ENCODE measurements around the gene MYORG. TPM values are rescaled to one million over a fixed set of nuclear protein-coding genes. Genes with fewer than 3 reads are reported as not detected.
"Not testable (repeated sequence)": the region's sequence is repeated elsewhere in the genome, so short reads cannot be mapped to it uniquely, and the experiment has no call there.

The MYORG gene
- total RNA-seq, 2 donors from 2014 or later, result 1.1 to 4.6 TPM

GRCh38 chr9:34369636-34370035 lies 7.1 kb downstream of the MYORG start:
- Mint-ChIP-seq H3K4me3 (no peak overlapping the region), H3K36me3 (no peaks in the 10 kb centered on the region)
- ATAC-seq, result no peak

GRCh38 chr9:34368796-34369195 lies 7.9 kb downstream of the MYORG start:
- DNase-seq (ENCODE audit: low spot score); H3K9me3 Mint-ChIP-seq; H3K27ac Mint-ChIP-seq; ATAC-seq; H3K4me3 Mint-ChIP-seq; H3K27me3 Mint-ChIP-seq; H3K36me3 Mint-ChIP-seq: not testable (repeated sequence)
- H3K4me1 Mint-ChIP-seq (ENCODE audit: low read depth in 2 of 2), result peaks cover 0 to 11% of the 10 kb centered on the region in 2 donors

More at GRCh38 chr9:34369636-34370035, 7.1 kb downstream of the MYORG start:
- no peaks in the 10 kb centered on the region for H3K9me3 Mint-ChIP-seq
- H3K27me3 Mint-ChIP-seq, result no peaks in the 10 kb centered on the region
- peaks cover 0 to 7% of the 10 kb centered on the region in 2 donors for H3K4me1 Mint-ChIP-seq (ENCODE audit: low read depth in 2 of 2)
- no peak for DNase-seq (ENCODE audit: low spot score)
- H3K27ac Mint-ChIP-seq, result no peak overlapping the region

DNA sequence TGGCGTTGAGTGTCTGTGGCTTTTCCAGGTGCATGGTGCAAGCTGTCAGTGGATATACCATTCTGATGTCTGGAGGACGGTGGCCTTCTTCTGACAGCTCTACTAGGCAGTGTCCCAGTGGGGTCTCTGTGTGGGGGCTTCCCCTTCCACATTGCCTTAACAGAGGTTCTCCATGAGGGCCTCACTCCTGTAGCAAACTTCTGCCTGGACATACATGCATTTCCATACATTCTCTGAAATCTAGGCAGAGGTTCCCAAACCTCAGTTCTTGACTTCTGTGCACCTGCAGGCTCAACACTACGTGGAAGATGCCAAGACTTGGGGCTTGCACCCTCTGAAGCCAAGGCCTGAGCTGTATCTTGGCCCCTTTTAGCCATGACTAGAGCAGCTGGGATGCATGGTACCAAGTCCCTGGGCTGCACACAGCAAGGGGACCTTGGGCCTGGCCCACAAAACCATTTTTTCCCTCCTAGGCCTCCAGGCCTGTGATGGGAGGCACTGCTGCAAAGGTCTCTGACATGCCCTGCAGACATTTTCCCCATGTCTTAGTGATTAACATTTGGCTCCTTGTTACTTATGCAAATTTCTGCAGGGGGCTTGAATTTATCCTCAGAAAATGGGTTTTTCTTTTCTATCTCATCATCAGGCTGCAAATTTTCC lies 8.8 kb downstream of the MYORG start:
- not testable (repeated sequence) for H3K27me3 Mint-ChIP-seq; H3K9me3 Mint-ChIP-seq; H3K36me3 Mint-ChIP-seq; ATAC-seq; H3K27ac Mint-ChIP-seq; DNase-seq (ENCODE audit: low spot score); H3K4me3 Mint-ChIP-seq
- peaks cover 0 to 11% of the 10 kb centered on the region in 2 donors for H3K4me1 Mint-ChIP-seq (ENCODE audit: low read depth in 2 of 2)

GRCh38 chr9:34366365-34366764 lies 10.3 kb downstream of the MYORG start:
- DNase-seq (ENCODE audit: low spot score) (no peak), ATAC-seq (no peak)
- Mint-ChIP-seq H3K27ac (no peak overlapping the region), H3K36me3 (no peaks in the 10 kb centered on the region), H3K27me3 (no peaks in the 10 kb centered on the region), H3K4me3 (no peak overlapping the region), H3K9me3 (no peaks in the 10 kb centered on the region), H3K4me1 (ENCODE audit: low read depth in 2 of 2) (peaks cover 0 to 11% of the 10 kb centered on the region in 2 donors)

- Mint-ChIP-seq H3K9me3 (no peaks in the 10 kb centered on the region), H3K4me3 (no peak overlapping the region), H3K27me3 (no peaks in the 10 kb centered on the region), H3K36me3 (no peaks in the 10 kb centered on the region), H3K27ac (no peak overlapping the region), H3K4me1 (ENCODE audit: low read depth in 2 of 2) (peaks cover 0 to 9% of the 10 kb centered on the region in 2 donors)
- ATAC-seq (no peak), DNase-seq (ENCODE audit: low spot score) (no peak)
Measured at GRCh38 chr9:34365282-34365681, 11.4 kb downstream of the MYORG start.

- Mint-ChIP-seq H3K4me1 (ENCODE audit: low read depth in 2 of 2) (peaks cover 0 to 5% of the 10 kb centered on the region in 2 donors), H3K27ac (no peak overlapping the region), H3K9me3 (no peaks in the 10 kb centered on the region), H3K36me3 (no peaks in the 10 kb centered on the region), H3K27me3 (no peaks in the 10 kb centered on the region), H3K4me3 (no peak overlapping the region)
- DNase-seq (ENCODE audit: low spot score) (no peak), ATAC-seq (peak in 1 of 2 donors; percentile 33)
Measured at GRCh38 chr9:34363619-34364351, 12.9 kb downstream of the MYORG start.

DNA sequence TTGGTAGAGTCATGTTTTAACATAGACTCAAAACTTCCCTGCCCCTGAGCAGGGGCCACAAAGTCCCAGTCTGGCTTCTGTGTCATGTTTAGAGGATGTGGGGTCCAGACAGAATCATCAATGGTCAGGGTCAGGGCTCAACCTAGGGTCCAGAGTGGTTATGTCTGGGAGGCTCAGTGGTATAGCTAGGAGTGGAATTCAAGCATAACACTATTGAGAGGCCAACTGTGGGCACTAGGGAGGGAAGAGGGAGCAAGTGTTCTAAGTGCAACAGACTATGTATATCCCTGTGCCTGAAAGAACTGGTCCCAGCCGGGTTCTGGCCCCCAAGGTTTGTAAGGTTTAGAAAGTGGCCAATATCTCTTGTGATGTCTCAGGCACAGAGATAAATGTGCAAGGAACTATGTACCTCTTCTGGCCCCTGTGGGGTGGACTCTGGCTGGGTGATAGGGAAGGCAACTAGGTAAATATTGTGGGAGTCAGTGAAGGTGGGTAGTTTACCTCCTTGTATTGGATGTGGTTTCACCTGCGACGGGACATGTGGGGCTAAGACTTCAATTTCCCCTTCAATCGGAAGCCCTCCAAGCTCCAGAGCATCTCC lies 14.0 kb downstream of the MYORG start:
- Mint-ChIP-seq H3K27me3 (no peaks in the 10 kb centered on the region), H3K4me3 (no peak overlapping the region), H3K36me3 (peaks cover 5% of the 10 kb centered on the region), H3K9me3 (no peaks in the 10 kb centered on the region), H3K4me1 (ENCODE audit: low read depth in 2 of 2) (peaks cover 0 to 5% of the 10 kb centered on the region in 2 donors), H3K27ac (no peak overlapping the region)
- DNase-seq (ENCODE audit: low spot score) (no peak), ATAC-seq (no peak)

GRCh38 chr9:34352957-34353356 lies 23.7 kb downstream of the MYORG start:
- H3K4me3 Mint-ChIP-seq; H3K4me1 Mint-ChIP-seq (ENCODE audit: low read depth in 2 of 2); H3K27me3 Mint-ChIP-seq; H3K9me3 Mint-ChIP-seq; H3K27ac Mint-ChIP-seq; DNase-seq (ENCODE audit: low spot score); ATAC-seq: not testable (repeated sequence)
- H3K36me3 Mint-ChIP-seq, result peaks cover 16% of the 10 kb centered on the region

GRCh38 chr9:34352122-34352652 lies 24.5 kb downstream of the MYORG start:
- not testable (repeated sequence) for H3K4me1 Mint-ChIP-seq (ENCODE audit: low read depth in 2 of 2); H3K27ac Mint-ChIP-seq; H3K27me3 Mint-ChIP-seq; ATAC-seq; H3K4me3 Mint-ChIP-seq; DNase-seq (ENCODE audit: low spot score); H3K9me3 Mint-ChIP-seq
- H3K36me3 Mint-ChIP-seq, result peaks cover 12% of the 10 kb centered on the region

DNA sequence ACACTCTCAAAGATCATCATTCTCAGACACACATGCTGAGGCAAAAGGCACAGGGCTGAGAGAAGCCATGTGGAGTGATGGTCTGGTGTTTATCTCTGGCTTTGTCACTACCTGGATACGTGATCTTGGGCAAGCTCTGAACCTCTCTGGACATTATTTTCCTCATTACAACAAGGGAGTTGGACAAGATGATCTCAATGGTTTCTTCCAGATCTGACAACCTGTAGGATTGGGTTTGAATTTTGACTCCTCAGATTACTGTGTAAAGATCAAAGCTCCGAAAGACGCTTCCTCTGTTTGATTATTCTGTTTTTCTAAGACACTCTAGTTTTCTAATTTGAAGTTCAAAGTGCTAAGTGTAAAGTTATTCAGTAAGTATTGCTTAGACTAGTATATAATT lies 27.4 kb downstream of the MYORG start:
- no peaks in the 10 kb centered on the region for H3K9me3 Mint-ChIP-seq
- no peak for ATAC-seq

DNA sequence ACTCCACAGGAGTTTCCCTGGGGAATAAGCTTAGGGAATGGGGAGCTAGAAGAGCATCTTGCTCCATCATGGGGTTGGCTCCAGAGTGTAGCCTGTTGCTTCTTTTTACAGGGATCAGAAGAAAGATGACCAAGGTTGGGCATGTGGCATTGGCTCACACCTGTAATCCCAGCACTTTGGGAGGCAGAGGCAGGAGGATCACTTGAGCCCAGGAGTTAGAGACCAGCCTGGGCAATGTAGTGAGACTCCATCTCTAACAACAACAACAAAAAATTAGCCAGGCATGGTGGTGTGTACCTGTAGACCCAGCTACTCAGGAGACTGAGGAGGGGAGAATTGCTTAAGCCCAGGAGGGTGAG lies 28.9 kb downstream of the MYORG start:
- Mint-ChIP-seq H3K4me3 (no peak overlapping the region), H3K9me3 (no peaks in the 10 kb centered on the region), H3K27ac (no peak overlapping the region), H3K4me1 (ENCODE audit: low read depth in 2 of 2) (no peaks in the 10 kb centered on the region), H3K27me3 (no peaks in the 10 kb centered on the region), H3K36me3 (peaks cover 6% of the 10 kb centered on the region)
- no peak for ATAC-seq
- no peak for DNase-seq (ENCODE audit: low spot score)

More for the DNA sequence above, 27.4 kb downstream of the MYORG start:
- Mint-ChIP-seq H3K4me1 (ENCODE audit: low read depth in 2 of 2) (no peaks in the 10 kb centered on the region), H3K27ac (no peak overlapping the region), H3K36me3 (peaks cover 6% of the 10 kb centered on the region), H3K4me3 (no peak overlapping the region), H3K27me3 (no peaks in the 10 kb centered on the region)
- DNase-seq (ENCODE audit: low spot score), result no peak

DNA sequence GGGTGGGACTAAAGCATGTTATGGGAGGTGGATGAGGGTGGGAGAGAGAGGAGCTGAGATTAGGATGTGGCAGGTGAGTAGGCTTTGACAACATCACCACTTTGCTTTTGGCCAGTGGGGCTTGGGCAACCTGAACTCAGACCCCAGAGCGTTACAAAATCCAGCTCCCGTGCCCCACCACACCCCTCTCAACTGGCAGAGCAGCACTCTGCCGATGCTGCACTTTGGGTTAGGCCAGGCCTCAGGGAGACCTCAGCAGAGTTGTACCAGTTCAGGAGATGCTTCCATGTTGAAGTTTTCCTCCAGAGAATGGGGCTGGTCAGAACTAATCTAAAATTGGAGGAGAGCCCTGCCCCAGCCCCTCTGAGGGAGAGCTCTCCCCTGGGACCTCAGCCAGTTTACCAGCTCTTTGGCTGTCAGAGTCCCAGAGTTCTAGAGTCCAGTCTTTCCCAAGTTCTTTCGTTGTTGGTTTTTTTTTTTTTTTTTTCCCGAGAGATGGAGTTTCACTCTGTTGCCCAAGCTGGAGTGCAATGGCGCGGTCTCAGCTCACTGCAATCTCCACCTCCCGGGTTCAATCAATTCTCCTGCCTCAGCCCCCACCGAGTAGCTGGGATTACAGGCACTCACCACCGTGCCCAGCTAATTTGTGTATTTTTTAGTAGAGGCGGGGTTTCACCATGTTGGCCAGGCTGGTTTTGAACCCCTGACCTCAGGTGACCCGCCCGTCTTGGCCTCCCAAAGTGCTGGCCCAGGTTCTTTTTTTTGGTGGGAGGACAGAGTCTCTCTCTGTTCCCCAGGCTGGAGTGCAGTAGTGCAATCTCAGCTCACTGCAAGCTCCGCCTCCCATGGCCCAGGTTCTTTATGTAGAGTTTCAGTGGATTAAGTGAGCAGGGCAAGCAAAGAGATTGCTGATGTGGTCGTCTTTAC lies 29.6 kb downstream of the MYORG start:
- no peak overlapping the region for H3K27ac Mint-ChIP-seq
- no peaks in the 10 kb centered on the region for H3K27me3 Mint-ChIP-seq
- no peak overlapping the region for H3K4me3 Mint-ChIP-seq
- no peak for DNase-seq (ENCODE audit: low spot score)
- no peaks in the 10 kb centered on the region for H3K9me3 Mint-ChIP-seq
- H3K4me1 Mint-ChIP-seq (ENCODE audit: low read depth in 2 of 2), result no peaks in the 10 kb centered on the region
- ATAC-seq, result no peak
- peaks cover 6% of the 10 kb centered on the region for H3K36me3 Mint-ChIP-seq

DNA sequence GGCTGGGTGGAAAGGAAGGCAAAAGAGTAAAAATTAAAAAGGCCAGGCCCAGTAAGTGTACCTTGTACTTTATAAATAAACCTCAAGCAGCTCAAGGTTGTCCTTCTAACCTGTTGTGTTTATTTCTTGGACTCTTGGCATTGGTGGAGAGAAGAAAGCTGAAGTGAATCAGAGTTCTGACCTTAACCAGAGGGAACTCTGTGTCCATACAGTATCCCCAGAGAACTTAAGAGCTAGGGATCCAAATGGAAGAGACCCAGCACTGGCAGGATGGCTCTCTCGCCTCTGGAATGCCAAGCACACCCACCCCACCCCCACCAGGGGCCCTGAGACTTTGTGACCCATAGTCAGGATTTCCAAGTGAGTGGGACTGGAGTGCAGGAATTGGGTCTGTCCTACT lies 33.1 kb downstream of the MYORG start:
- H3K36me3 Mint-ChIP-seq, result peaks cover 5% of the 10 kb centered on the region
- no peaks in the 10 kb centered on the region for H3K9me3 Mint-ChIP-seq
- no peak for DNase-seq (ENCODE audit: low spot score)
- ATAC-seq, result no peak
- H3K27ac Mint-ChIP-seq, result no peak overlapping the region
- H3K4me1 Mint-ChIP-seq (ENCODE audit: low read depth in 2 of 2), result no peaks in the 10 kb centered on the region
- no peaks in the 10 kb centered on the region for H3K27me3 Mint-ChIP-seq
- H3K4me3 Mint-ChIP-seq, result no peak overlapping the region

All from natural killer cell treated with Interleukin-12 subunit alpha and Interleukin-12 subunit beta and Interleukin-15 and Interleukin-18, amount 100 ng/mL, for 72 hours (primary cell).